HEK293T (cell line): ENCODE data around the gene AGPAT3.

Source experiments
- FOXM1 ChIP-seq: fragments of 450-650 bp; IDR thresholded peaks from 2 replicates; pipeline ENCODE4 v1.6.1; 2017; ENCODE audit warnings: mild to moderate bottlenecking, borderline replicate concordance
- L3MBTL2 ChIP-seq: fragments of 450-650 bp; conservative IDR thresholded peaks from 2 replicates; pipeline ENCODE4 v1.6.1; 2016; ENCODE audit warnings: mild to moderate bottlenecking

- TF ChIP-seq L3MBTL2 (no peak), FOXM1 (no peak)
Measured at GRCh38 chr21:43916691-43917514, 51.9 kb downstream of the AGPAT3 start.
